H7 (cell line): ENCODE data around the gene ABCA12. TPM values are rescaled to one million over a fixed set of nuclear protein-coding genes. Genes with fewer than 3 reads are reported as not detected.
A peak's percentile ranks its signal among the peaks of the same experiment; 100 is the strongest.

Source experiments
- DNase-seq: peaks from one replicate; pipeline ENCODE4 v3.0.0; 2012
- H3K27me3 ChIP-seq: 2 replicates; pipeline ENCODE4 v1.6.0; 2011; ENCODE audit warnings: mild to moderate bottlenecking, low read length; ENCODE audit not compliant: control insufficient read depth, insufficient read depth
- H3K36me3 ChIP-seq: replicated peaks from 2 replicates; pipeline ENCODE4 v1.5.1; 2011; ENCODE audit warnings: low read length; ENCODE audit not compliant: control insufficient read depth, insufficient read depth
- H3K4me3 ChIP-seq: 2 replicates; pipeline ENCODE4 v1.5.1; 2011; ENCODE audit warnings: low read depth, mild to moderate bottlenecking, control low read depth, low read length, moderate library complexity; ENCODE audit not compliant: insufficient read depth
- total RNA-seq: library from RNA; depleted of rRNA; stranded (reverse); fragments of >200 nt; shearing (Covaris generic); gene quantifications from 2 replicates; pipeline ENCODE4 v1.2.3, GENCODE V29; 2014

Gene ABCA12
- total RNA-seq, 1 experiment from 2014 or later: not detected

DNA sequence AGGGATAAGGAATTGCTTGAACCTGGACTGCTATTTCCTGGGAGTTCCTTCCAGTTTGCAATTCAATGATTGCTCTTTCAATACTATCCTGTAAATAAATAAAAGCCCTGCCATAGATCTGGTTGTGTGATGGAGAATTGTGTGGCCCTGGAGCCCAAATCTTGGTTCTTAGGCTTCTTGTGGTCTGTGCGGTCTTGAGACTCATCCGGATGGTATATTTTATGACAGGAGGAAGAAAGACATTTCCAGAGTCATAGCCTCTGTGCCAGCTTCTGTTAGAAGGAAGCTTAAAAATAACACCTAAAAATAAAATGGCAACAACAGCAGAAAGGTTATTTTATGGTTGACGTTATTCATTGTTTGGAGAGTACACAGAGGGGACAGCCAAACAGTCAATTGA lies 137.7 kb downstream of the ABCA12 start:
- no peaks in the 10 kb centered on the region for H3K36me3 ChIP-seq
- DNase-seq: no peak
- no peaks in the 10 kb centered on the region for H3K27me3 ChIP-seq
- no peak overlapping the region for H3K4me3 ChIP-seq

GRCh38 chr2:214995926-214996670 lies 142.3 kb downstream of the ABCA12 start:
- no peak for DNase-seq

DNA sequence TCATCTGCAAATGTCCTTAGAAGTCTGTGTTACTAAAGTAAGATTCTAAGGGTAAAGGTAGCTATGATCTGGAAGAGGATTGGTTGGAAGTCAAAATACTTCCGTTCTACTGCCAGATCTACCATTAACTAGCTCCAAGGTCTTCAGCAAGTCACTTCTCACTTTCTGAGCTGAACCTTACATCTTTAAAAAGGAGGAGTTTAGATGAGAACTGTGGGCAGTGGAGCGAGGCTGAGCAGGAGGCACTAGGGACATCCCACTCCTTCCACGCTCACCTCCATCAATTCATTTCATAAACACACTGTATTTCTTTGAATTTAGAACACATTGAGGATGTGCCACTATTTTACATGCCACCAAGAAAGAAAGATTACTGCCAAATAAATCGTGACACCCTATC lies 143.0 kb downstream of the ABCA12 start:
- H3K4me3 ChIP-seq: no peak overlapping the region
- no peaks in the 10 kb centered on the region for H3K36me3 ChIP-seq
- no peak for DNase-seq
- H3K27me3 ChIP-seq: no peaks in the 10 kb centered on the region

More at GRCh38 chr2:214995926-214996670, 142.3 kb downstream of the ABCA12 start:
- Histone ChIP-seq H3K27me3 (no peaks in the 10 kb centered on the region), H3K36me3 (no peaks in the 10 kb centered on the region), H3K4me3 (no peak overlapping the region)

- Histone ChIP-seq H3K4me3 (no peak overlapping the region), H3K36me3 (no peaks in the 10 kb centered on the region), H3K27me3 (no peaks in the 10 kb centered on the region)
- no peak for DNase-seq
These were observed 145.5 kb downstream of the ABCA12 start for GRCh38 chr2:214992911-214993310.

DNA sequence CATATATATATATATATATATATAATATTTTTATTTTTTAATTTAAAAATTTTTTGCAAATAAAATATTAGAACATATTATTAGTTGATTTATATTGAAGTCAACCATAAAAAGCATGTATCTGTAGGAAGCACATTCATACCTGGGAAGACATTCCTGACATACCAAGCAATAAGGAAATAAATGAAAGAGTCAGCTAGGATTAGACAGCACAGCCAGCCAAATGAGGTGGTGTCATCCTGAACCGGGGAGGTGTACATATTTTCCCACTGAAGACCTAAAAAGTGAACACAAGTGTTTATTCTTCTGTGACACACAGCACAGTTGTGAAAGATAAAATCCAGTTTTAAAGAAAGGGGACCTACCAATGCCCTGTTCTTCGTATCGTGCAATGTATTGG lies 149.2 kb downstream of the ABCA12 start:
- Histone ChIP-seq H3K27me3 (no peaks in the 10 kb centered on the region), H3K4me3 (no peak overlapping the region), H3K36me3 (no peaks in the 10 kb centered on the region)
- no peak for DNase-seq

DNA sequence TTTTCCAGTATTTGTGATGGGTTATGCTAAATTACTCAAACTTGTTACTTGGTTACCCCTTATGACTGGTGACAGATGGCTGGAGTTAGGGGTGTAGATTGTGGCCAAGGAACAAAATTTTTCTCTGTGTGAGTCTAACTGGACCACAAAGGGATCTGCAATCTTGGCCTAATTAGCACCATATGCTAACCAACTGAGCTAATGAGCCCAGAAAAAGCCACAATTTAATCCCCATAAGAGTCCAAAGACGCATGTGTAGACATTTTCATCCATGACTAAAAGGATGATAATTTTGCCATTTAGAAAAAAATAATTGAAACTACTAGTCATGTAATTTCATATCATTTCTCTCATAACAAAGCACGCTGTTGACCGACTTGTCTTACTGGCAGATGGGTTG lies 151.2 kb downstream of the ABCA12 start:
- DNase-seq: no peak
- Histone ChIP-seq H3K4me3 (no peak overlapping the region), H3K36me3 (no peaks in the 10 kb centered on the region), H3K27me3 (no peaks in the 10 kb centered on the region)

GRCh38 chr2:214985619-214986018 lies 152.8 kb downstream of the ABCA12 start:
- no peak for DNase-seq
- no peak overlapping the region for H3K4me3 ChIP-seq
- no peaks in the 10 kb centered on the region for H3K27me3 ChIP-seq
- H3K36me3 ChIP-seq: no peaks in the 10 kb centered on the region

GRCh38 chr2:214966420-214966819 lies 172.0 kb downstream of the ABCA12 start:
- DNase-seq: no peak
- H3K27me3 ChIP-seq: no peaks in the 10 kb centered on the region
- H3K4me3 ChIP-seq: no peak overlapping the region
- H3K36me3 ChIP-seq: no peaks in the 10 kb centered on the region

- Histone ChIP-seq H3K36me3 (no peaks in the 10 kb centered on the region), H3K4me3 (no peak overlapping the region), H3K27me3 (no peaks in the 10 kb centered on the region)
- DNase-seq: no peak
These were observed 177.7 kb downstream of the ABCA12 start for GRCh38 chr2:214960677-214961076.

GRCh38 chr2:214946949-214947348 lies 191.5 kb downstream of the ABCA12 start:
- no peaks in the 10 kb centered on the region for H3K36me3 ChIP-seq
- DNase-seq: no peak
- no peaks in the 10 kb centered on the region for H3K27me3 ChIP-seq
- H3K4me3 ChIP-seq: no peak overlapping the region

GRCh38 chr2:214934006-214934405 lies 204.4 kb downstream of the ABCA12 start:
- no peak overlapping the region for H3K4me3 ChIP-seq
- H3K27me3 ChIP-seq: no peaks in the 10 kb centered on the region
- DNase-seq: no peak
- H3K36me3 ChIP-seq: no peaks in the 10 kb centered on the region

- H3K4me3 ChIP-seq: no peak overlapping the region
- peak; percentile 15 for DNase-seq
- H3K27me3 ChIP-seq: no peaks in the 10 kb centered on the region
- no peaks in the 10 kb centered on the region for H3K36me3 ChIP-seq
These were observed 233.8 kb downstream of the ABCA12 start for GRCh38 chr2:214904634-214905033.

DNA sequence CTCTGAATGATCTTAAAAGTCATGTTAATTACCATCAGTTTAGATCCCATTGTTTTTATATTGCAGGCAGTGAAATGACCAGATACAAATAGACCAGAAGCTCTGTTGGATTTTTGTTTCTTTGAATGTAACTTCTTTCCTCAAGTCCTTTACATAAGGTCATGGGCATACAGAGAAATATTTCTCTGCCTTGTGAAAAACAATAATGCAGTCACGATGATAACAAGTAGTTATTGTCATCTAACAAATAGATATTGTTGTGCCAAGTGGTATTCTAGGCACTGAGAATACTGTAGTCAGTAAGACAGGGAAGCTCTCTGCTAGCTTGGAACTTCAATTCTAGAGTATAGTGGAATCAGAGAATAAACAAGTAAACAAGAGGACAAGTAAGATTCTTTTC lies 234.2 kb downstream of the ABCA12 start:
- H3K27me3 ChIP-seq: no peaks in the 10 kb centered on the region
- H3K4me3 ChIP-seq: no peak overlapping the region
- H3K36me3 ChIP-seq: no peaks in the 10 kb centered on the region
- DNase-seq: no peak

DNA sequence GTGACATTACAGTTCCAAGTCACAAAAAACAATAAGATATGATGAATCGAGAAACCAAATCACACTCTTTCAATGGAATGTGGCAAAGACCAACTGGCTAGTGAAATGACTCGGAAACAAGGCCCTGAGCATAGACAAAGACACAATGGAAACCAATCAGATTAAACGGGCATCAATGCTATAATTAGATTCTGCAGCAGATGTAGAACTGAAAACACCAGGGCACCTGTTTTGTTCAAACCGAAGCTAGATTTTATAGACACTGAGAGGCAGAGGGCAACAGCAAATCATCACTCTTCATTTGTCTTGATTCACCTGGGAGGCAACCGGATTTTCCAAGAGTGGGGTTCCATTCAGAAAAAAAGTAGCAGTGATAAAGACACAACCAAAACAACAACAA lies 236.1 kb downstream of the ABCA12 start:
- no peak for DNase-seq
- no peaks in the 10 kb centered on the region for H3K27me3 ChIP-seq
- no peaks in the 10 kb centered on the region for H3K36me3 ChIP-seq
- no peak overlapping the region for H3K4me3 ChIP-seq

DNA sequence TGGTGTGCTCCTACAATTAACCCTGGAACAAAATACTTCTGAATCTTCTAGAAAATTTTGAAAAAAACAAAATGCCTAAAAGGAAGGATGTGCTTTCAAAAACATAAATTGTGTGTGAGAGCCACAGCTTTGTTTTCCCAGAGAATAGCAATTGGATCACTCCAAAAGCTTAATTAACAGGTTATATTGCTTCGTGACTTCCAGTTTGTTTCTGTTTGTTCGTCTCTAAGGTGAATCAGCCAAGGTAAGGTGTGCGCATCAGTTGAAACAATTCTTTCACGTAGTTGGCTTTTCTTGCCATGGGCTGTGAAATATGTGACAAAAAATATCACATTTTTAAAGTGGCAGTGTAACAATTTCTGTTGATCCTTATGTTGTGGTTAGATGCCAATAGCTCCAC lies 238.7 kb downstream of the ABCA12 start:
- no peak for DNase-seq
- Histone ChIP-seq H3K4me3 (no peak overlapping the region), H3K36me3 (no peaks in the 10 kb centered on the region), H3K27me3 (no peaks in the 10 kb centered on the region)

DNA sequence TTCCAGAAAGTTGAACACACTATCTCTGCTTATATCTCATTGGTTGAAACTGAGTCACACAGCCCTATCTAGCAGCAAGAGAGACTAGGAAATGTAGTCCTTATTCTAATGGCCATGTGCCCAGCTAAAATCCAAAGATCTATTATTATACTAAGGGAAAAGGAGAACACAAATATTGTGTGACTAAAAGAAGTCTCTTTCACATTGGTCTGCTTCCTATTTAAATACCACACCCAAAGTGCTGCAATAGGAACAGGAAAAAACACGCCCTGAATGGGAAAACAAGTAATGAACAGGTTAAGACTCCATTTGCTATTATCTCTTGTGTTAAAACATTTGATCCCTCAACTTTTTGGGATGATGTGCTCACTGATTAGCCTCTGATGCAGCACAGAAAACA lies 242.2 kb downstream of the ABCA12 start:
- Histone ChIP-seq H3K36me3 (no peaks in the 10 kb centered on the region), H3K4me3 (no peak overlapping the region), H3K27me3 (no peaks in the 10 kb centered on the region)
- DNase-seq: no peak
